WI38 (cell line): ENCODE data around the gene EIF5A2.
A peak's percentile ranks its signal among the peaks of the same experiment; 100 is the strongest.
"Not testable (repeated sequence)": the region's sequence is repeated elsewhere in the genome, so short reads cannot be mapped to it uniquely, and the experiment has no call there.

Source experiments
- H3K4me3 ChIP-seq: 2 replicates; pipeline ENCODE4 v1.5.1; 2011; ENCODE audit warnings: low read depth, mild to moderate bottlenecking, control low read depth, low read length
- TF ChIP-seq, protein P1 (sequence below): IDR thresholded peaks from 2 replicates; pipeline ENCODE4 v1.5.1; 2012; ENCODE audit warnings: low read depth, mild to moderate bottlenecking, control low read depth, low read length

The EIF5A2 gene

GRCh38 chr3:170909129-170909903, 879 bp upstream of the EIF5A2 start:
- no peak overlapping the region for H3K4me3 ChIP-seq
- TF ChIP-seq, protein P1, sequence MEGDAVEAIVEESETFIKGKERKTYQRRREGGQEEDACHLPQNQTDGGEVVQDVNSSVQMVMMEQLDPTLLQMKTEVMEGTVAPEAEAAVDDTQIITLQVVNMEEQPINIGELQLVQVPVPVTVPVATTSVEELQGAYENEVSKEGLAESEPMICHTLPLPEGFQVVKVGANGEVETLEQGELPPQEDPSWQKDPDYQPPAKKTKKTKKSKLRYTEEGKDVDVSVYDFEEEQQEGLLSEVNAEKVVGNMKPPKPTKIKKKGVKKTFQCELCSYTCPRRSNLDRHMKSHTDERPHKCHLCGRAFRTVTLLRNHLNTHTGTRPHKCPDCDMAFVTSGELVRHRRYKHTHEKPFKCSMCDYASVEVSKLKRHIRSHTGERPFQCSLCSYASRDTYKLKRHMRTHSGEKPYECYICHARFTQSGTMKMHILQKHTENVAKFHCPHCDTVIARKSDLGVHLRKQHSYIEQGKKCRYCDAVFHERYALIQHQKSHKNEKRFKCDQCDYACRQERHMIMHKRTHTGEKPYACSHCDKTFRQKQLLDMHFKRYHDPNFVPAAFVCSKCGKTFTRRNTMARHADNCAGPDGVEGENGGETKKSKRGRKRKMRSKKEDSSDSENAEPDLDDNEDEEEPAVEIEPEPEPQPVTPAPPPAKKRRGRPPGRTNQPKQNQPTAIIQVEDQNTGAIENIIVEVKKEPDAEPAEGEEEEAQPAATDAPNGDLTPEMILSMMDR: no peak

- H3K4me3 ChIP-seq: peak overlapping the region; percentile 81
- TF ChIP-seq, protein P1: no peak
Measured at GRCh38 chr3:170907637-170908234, 701 bp downstream of the EIF5A2 start.

DNA sequence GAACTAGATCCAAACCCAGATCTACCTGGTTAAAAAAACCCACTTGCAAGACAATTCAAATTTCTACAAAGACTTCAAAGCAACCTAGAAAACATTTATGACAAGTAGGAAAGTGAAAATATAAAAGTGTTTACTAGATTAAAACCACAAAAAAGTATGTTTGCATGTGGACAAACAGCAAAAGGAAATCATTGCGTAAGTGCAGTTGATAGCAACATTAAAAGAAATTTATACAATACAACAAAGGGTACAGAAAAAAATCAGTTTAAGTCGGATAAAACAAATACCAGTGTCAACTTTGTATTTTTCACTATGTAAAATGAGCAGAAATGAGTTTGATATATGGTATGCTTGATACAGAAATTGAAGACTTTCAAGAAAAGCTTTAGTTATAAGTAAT, 2.6 kb downstream of the EIF5A2 start:
- H3K4me3 ChIP-seq: no peak overlapping the region
- TF ChIP-seq, protein P1: no peak

- no peak overlapping the region for H3K4me3 ChIP-seq
- TF ChIP-seq, protein P1: no peak
Measured at GRCh38 chr3:170903123-170903522, 5.3 kb downstream of the EIF5A2 start.

DNA sequence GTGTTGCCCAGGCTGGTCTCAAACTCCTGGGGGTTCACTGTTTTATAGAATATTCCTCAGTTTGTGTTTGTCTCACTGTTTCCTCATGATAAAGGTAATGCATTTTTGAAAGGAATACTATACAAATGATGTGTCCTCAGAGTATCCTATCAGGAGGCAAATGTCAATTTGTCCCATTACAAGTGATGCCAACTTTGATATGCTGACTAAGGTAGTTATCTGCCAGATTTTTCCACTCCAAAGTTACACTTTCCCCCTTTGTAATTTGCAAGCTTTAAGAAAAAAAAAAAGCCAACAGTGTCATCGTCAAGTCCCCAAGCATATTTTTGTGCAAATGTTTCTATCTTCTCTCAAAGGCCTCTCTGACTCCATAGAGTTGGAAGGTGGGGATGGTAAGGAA, 9.0 kb downstream of the EIF5A2 start:
- TF ChIP-seq, protein P1: no peak

GRCh38 chr3:170897978-170898377, 10.5 kb downstream of the EIF5A2 start:
- TF ChIP-seq, protein P1: no peak
- no peak overlapping the region for H3K4me3 ChIP-seq

More for the DNA sequence above, 9.0 kb downstream of the EIF5A2 start:
- no peak overlapping the region for H3K4me3 ChIP-seq

DNA sequence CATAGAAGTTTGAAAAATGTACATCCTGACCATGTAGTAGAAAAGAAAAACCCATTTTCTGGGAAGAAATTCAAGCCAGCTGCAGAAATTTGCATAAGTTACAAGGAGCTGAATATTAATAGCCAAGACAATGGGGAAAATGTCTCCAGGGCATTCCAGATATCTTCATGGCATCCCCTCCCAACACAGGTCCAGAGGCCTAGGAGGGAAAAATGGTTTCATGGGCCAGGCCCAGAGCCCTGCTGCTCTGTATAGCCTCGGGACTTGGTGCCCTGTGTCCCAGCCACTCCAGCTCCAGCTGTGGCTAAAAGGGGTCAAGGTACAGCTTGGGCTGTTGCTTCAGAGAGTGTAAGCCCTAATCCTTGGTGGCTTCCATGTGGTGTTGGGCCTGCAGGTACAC, 11.2 kb downstream of the EIF5A2 start:
- not testable (repeated sequence) for H3K4me3 ChIP-seq
